HFF-Myc (cell line): Measurements from ENCODE around the gene DOCK1.

Source experiments
- DNase-seq: peaks from one replicate; pipeline ENCODE4 v3.0.0-alpha.2; 2011; ENCODE audit warnings: low read depth; ENCODE audit errors: extremely low read depth
- H3K4me3 ChIP-seq: replicated peaks from 2 replicates; pipeline ENCODE4 v1.5.1; 2011; ENCODE audit warnings: low read depth, mild to moderate bottlenecking, control low read depth, low read length
- TF ChIP-seq, protein P1 (sequence below): IDR thresholded peaks from 2 replicates; pipeline ENCODE4 v1.5.1; 2012; ENCODE audit warnings: mild to moderate bottlenecking, low read depth, low read length, control low read depth; ENCODE audit errors: missing control alignments

DOCK1 gene

DNA sequence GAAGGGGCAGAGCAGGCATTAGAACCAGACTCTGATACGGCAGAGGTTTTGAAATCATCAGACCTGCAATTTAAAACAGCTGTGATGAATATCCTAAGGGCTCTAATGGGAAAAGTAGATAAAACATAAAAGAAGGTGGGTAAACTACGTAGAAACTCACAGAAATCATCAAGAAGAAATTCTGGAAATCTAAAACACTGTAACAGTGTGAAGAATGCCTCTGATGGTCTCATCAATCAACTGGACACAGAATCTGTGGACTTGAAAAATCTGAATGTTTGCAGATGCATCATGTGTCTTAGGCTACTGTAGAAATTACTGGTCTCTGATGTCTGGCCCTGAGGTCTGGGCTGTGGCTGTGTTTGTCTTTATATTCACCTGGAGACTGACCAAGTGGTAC lies 470.8 kb downstream of the DOCK1 start:
- TF ChIP-seq, protein P1, sequence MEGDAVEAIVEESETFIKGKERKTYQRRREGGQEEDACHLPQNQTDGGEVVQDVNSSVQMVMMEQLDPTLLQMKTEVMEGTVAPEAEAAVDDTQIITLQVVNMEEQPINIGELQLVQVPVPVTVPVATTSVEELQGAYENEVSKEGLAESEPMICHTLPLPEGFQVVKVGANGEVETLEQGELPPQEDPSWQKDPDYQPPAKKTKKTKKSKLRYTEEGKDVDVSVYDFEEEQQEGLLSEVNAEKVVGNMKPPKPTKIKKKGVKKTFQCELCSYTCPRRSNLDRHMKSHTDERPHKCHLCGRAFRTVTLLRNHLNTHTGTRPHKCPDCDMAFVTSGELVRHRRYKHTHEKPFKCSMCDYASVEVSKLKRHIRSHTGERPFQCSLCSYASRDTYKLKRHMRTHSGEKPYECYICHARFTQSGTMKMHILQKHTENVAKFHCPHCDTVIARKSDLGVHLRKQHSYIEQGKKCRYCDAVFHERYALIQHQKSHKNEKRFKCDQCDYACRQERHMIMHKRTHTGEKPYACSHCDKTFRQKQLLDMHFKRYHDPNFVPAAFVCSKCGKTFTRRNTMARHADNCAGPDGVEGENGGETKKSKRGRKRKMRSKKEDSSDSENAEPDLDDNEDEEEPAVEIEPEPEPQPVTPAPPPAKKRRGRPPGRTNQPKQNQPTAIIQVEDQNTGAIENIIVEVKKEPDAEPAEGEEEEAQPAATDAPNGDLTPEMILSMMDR = no peak
- DNase-seq = no peak

DNA sequence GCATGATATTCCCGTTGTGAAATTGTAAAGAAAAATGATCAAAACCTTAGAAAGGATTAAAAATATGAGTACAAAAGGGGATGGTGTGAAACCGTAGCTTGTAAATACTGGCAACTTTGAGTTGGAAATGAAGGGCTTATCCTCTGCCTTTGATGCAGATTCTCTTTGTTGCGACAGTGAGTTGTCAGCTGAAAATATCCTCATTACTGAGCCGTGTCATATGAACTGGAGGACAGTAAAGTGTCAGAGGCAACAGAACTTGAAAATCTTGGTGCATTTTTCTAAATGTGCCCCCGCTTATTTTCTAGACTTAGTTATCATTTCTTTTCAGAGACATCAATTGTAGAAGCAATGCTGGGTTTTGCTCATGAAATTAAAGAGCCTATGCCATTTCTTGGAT lies 473.4 kb downstream of the DOCK1 start:
- TF ChIP-seq, protein P1 = no peak
- no peak for DNase-seq
- H3K4me3 ChIP-seq = no peak overlapping the region

More for the DNA sequence above, 470.8 kb downstream of the DOCK1 start:
- no peak overlapping the region for H3K4me3 ChIP-seq

DNA sequence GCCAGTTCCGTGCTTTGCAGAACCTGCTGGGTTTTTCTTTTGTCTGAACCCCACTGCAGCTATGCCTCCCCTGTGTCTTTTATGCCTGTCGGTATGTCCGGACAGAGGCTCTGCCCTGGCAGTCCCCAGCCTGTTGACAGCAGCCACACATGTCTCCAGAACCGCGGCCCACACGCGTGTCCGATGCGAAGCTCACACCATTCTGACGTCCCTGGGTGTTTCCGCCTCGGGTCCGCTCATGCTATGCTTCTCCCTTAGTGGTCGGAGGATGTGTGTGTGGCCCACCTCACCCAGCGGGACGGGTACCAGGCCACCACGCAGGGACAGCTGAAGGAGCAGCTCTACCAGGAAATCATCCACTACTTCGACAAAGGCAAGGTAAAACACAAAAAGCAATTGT lies 479.3 kb downstream of the DOCK1 start:
- TF ChIP-seq, protein P1 = no peak
- no peak for DNase-seq
- no peak overlapping the region for H3K4me3 ChIP-seq

DNA sequence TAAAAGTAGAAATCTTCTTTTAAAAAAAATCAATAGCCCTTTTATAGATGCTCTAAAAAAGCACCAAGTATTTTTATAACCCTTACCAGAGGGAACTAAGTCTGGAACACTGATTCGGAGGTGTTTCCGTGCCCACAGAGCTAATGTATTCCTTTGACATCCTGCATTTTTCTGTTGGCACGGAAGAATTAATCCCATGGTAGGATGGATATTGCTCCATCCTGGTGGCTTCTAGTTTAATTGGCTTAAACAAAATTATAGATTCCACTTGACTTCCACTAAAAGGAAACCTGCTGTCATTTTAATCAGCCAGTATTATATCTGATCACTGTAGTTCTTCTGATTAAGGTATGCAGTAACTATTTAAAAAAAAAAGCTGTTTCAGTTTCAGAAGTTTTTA lies 479.8 kb downstream of the DOCK1 start:
- H3K4me3 ChIP-seq = no peak overlapping the region
- TF ChIP-seq, protein P1 = no peak
- no peak for DNase-seq

DNA sequence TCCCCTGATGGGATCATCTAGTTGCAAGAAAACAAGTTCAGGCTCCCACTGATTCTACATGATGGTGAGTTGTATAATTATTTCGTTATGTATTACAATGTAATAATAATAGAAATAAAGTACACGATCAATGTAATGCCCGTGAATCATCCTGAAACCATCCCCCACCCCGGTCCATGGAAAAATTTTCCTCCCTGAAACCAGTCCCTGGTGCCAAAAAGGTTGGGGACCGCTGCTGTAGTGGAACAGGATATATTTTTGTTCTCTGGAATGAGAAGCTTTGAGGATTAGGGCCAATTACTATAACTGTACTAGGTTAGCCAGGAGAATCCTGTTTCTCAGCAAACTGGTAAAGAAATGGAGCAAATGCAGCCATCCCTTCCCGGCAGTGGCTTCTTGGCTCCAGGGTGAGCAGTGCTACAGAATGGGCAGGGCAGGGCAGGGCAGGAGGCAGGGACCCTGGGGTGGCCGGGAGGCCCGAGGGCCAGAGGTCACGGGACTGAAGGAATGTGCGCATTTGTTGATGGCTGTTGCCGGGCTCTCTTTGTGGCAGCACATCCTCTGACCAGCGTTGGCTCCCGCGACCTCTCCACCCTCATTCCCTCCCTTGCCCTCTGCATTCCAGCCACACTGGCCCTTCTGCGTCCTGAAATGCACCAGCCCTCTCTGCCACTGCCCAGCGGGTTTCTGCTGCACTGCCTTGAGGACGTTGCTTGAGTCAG lies 481.5 kb downstream of the DOCK1 start:
- no peak for DNase-seq
- TF ChIP-seq, protein P1 = no peak
- H3K4me3 ChIP-seq = no peak overlapping the region

DNA sequence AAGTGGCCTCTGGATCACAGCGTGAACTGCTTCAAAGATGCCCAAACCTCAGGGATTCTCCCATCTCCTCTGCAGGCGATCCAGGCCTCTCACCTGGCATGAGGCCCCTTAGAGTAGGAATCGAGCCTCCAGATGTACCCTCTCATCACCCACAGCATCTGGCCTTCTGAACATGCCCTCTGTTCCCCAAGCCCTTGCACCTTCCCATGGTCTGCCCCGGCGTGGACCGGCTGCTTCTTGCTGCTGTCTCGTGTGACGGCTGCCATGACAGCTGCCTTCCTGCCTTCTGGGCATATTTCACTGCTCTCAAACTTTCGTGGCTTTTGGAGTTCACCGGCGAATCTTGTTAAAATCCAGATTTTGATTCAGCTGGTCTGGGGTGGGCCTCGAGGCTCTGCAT lies 486.6 kb downstream of the DOCK1 start:
- no peak overlapping the region for H3K4me3 ChIP-seq
- TF ChIP-seq, protein P1 = no peak
- DNase-seq = no peak
